GM12872 (cell line): ENCODE measurements around the gene ITPK1.

Experiments
- TF ChIP-seq, protein P1 (sequence below): IDR thresholded peaks from 3 replicates; pipeline ENCODE4 v1.5.1; 2011; ENCODE audit warnings: low read depth, mild to moderate bottlenecking, low read length, moderate library complexity; ENCODE audit not compliant: insufficient read depth

ITPK1 gene

DNA sequence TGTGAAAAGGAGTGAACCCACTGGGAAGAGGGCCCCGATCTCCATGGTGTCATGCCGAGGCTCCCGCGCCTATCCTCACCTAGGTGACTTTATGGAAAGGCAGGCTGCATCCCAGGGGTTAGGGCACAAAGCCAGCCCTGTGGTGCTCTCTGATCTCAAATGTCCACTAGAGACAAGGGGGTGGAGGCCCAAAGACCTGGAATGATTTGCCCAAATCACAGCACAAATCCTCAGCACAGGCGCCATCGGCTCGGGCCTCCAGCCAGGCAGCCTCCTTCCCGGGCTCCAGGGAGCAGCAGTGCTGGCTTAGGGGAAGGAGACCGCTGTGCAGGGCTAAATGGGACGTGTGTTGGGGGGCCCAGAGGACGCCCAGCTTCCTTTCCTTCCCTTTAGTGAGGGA, 175.2 kb downstream of the ITPK1 start:
- TF ChIP-seq, protein P1, sequence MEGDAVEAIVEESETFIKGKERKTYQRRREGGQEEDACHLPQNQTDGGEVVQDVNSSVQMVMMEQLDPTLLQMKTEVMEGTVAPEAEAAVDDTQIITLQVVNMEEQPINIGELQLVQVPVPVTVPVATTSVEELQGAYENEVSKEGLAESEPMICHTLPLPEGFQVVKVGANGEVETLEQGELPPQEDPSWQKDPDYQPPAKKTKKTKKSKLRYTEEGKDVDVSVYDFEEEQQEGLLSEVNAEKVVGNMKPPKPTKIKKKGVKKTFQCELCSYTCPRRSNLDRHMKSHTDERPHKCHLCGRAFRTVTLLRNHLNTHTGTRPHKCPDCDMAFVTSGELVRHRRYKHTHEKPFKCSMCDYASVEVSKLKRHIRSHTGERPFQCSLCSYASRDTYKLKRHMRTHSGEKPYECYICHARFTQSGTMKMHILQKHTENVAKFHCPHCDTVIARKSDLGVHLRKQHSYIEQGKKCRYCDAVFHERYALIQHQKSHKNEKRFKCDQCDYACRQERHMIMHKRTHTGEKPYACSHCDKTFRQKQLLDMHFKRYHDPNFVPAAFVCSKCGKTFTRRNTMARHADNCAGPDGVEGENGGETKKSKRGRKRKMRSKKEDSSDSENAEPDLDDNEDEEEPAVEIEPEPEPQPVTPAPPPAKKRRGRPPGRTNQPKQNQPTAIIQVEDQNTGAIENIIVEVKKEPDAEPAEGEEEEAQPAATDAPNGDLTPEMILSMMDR = no peak

DNA sequence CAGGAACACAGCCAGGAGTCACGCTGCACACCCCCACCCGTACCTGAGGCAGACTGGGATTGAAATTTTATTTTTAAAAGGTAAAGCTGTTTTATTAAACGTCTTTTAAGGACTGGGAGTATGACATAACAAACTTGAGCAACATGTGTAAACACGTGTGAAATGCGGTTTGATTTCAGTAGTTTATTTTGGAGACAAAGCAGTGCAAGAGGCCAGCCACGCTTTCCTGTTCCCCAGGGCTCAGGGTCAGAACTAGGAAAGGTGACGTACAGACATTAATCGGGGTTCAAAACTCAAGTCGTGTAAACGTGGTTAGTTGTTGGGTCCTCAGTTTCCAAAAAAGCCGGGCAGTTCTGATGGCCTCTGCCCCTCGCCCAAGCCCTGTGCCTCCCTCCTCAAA, 176.0 kb downstream of the ITPK1 start:
- TF ChIP-seq, protein P1 = no peak

DNA sequence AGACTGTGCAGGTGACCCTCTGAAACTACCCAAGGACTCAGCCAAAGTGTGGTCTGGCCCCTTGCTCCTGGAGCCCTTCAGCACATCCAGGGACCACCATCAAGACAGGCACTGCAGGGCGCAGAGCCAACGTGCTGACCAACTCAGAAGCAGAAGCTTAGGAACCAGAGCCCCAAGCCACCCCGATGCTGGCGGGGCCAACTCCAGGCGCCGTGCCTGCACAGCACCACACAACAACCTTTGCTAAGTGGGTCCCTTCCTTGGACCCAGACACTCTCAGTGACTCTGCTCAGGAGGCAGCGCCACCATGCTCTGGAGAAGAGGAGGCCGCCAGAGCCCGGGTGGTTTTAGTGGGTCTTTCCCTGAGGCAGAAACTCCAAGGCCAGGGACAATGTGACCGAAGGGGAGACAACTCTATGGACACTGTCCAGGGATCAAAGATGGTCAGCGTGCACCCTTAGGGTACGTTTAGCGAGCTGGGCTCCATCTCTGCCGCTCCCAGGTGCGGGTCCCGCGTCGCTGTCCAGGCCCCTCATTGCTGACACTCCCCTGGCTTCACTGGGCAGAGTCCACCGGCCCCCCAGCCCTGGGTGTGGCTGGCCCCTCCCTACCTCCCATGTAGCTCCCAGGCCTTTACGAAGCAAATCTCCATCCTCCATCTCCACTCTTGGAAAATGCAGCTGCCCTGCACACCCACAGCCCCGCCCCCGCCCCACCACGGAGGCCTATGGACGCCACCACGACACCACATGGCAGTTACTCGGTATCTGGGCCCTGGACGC, 176.6 kb downstream of the ITPK1 start:
- TF ChIP-seq, protein P1 = no peak

DNA sequence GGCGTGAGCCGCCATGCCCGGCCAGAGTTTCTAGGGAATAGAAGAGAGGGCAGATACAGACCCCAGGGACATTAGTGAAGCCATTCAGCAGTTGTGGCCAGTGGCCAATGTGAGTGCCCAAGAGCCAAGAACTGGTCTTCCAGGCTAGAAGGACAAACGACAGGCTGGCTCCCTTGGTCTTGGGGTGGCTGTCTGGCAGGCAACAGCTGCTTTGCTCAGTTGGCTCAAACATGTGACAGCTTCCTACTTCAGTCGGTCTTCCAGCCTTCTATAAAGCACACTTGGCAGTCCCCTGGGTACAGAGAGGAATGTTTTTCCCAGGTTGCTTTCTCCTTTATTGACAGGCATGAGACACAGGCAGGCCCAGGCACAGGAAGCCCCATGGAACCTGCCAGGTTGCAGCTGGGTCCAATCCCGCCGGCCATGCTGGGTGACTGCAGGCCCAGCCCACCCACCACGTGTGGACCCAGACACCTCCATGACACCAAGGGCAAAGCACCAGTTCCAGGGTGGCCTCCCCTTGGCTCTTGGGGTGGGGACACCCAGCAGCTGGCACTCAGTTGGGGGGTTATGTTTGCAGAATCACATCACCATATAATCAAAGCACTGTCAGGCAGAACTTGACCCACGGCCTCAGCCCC, 177.4 kb downstream of the ITPK1 start:
- TF ChIP-seq, protein P1 = no peak

DNA sequence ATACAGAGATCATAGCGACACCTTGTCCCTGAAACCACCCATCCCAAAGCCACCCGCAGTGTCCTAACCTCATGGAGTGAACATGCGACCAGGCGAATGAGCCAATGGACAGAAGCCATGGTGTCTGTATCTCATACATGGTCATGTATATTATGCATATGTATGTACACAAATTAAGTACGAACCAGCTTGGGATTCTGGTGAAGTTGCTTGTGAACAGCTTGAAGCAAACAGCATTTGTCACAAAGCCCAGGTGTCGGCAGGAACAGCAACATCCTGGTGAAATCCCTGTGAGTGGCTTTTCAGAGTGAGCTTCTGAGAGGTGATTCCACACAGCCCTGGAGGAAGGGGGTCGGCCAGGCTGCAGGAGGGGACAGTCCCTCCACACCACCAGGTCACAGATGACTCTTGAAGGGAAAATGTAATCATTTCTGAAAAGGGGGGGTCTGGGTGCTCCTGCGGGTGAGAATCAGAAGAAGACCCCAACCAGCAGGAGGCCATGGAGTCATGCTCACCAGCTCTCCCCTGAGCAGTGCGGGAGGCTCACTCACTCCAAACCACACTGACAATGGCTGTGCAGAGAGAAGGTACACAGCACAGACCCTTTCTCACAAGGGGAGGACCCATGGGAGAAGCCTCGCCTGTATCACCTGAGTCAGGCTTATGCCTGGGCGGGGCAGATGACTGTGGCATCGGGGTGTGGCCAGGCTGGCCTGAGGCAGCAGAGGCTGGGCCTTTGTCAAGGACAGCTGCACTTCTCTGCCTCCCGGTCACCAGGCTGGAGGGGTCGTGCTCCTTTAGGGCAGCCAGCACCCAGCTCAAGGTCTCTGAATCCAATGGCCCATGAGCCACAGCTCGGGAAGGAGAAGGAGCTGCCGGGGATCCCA, 178.4 kb downstream of the ITPK1 start:
- TF ChIP-seq, protein P1 = no peak

DNA sequence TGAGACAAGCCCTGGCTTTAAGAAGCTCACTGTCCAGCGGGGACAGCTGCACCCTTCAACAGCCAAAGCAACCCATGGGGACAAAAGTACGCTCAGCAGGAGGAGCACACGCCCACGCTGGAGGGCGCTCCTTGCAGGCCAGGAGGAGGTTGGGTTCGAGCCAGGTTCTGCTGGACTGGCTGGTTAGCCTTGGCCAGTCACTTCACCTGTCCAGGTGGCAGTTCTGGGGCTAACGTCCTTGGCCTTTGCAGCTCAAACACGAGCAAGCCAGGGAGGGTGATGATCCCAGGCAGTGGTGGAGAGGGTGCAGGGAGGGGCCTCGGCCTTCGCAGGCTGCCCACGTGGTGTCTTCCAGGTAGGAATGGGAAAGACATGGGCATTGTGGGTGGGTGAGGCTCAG, 179.6 kb downstream of the ITPK1 start:
- TF ChIP-seq, protein P1 = no peak

DNA sequence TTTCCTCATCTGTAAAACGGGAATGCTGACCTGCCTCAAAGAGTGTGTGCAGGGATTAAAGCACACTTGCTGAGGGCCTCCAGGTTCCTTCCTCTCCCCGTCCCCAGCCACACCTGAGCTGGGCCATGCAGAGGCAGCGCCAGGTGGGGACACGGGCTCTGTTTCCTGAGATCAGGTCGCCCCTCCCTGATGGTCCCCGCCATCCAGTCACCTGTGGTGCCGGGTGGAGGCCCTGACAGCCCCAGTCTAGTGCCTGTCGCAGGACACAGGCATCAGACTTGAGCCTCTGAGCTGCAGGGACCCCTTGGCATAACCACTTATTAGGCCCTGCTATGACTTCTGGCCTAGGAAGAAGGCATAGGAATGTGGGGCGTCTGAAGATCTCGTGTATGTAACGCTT, 180.3 kb downstream of the ITPK1 start:
- TF ChIP-seq, protein P1 = no peak
